H9 (cell line): Measurements from ENCODE around the gene ARHGAP26. TPM values are rescaled to one million over a fixed set of nuclear protein-coding genes. Genes with fewer than 3 reads are reported as not detected.

Experiments used
- DNase-seq: peaks from one replicate; pipeline ENCODE4 v3.0.0-alpha.2; 2017
- H2AFZ ChIP-seq: one replicate; pipeline ENCODE4 v1.6.1; 2013; ENCODE audit warnings: mild to moderate bottlenecking, low read length, control low read depth, moderate library complexity
- H2AK5ac ChIP-seq: 2 replicates; pipeline ENCODE4 v1.6.1; 2013; ENCODE audit warnings: low read length, control low read depth, mixed read lengths; ENCODE audit not compliant: insufficient read length
- H2BK120ac ChIP-seq: one replicate; pipeline ENCODE4 v1.6.1; 2013; ENCODE audit warnings: low read depth, mild to moderate bottlenecking, low read length, control low read depth, inconsistent platforms; ENCODE audit not compliant: poor library complexity, severe bottlenecking
- H2BK12ac ChIP-seq: 2 replicates; pipeline ENCODE4 v1.6.1; 2013; ENCODE audit warnings: low read length, control low read depth, mixed read lengths, low read depth; ENCODE audit not compliant: insufficient read length
- H2BK15ac ChIP-seq: 2 replicates; pipeline ENCODE4 v1.6.1; 2013; ENCODE audit warnings: low read depth, low read length, control low read depth
- H2BK20ac ChIP-seq: one replicate; pipeline ENCODE4 v1.6.1; 2013; ENCODE audit warnings: low read depth, mild to moderate bottlenecking, low read length, control low read depth, inconsistent platforms; ENCODE audit not compliant: poor library complexity, severe bottlenecking
- H2BK5ac ChIP-seq: 2 replicates; pipeline ENCODE4 v1.6.1; 2013; ENCODE audit warnings: low read length, control low read depth, mixed read lengths; ENCODE audit not compliant: insufficient read length
- H3K14ac ChIP-seq: 2 replicates; pipeline ENCODE4 v1.6.1; 2013; ENCODE audit warnings: low read length, control low read depth; ENCODE audit not compliant: insufficient read depth
- H3K18ac ChIP-seq: 2 replicates; pipeline ENCODE4 v1.6.1; 2013; ENCODE audit warnings: low read depth, mild to moderate bottlenecking, mixed read lengths, low read length, control low read depth; ENCODE audit not compliant: insufficient read length
- H3K23ac ChIP-seq: 2 replicates; pipeline ENCODE4 v1.6.1; 2013; ENCODE audit warnings: low read length, control low read depth, mixed read lengths, low read depth; ENCODE audit not compliant: insufficient read length
- H3K23me2 ChIP-seq: 2 replicates; pipeline ENCODE4 v1.6.1; 2013; ENCODE audit warnings: low read depth, mild to moderate bottlenecking, mixed read lengths, low read length, control low read depth; ENCODE audit not compliant: insufficient read length, poor library complexity, severe bottlenecking
- H3K27ac ChIP-seq: 2 replicates; pipeline ENCODE4 v1.5.1; 2013; ENCODE audit warnings: low read length, control low read depth, mixed read lengths, low read depth; ENCODE audit not compliant: insufficient read length
- H3K27me3 ChIP-seq: 2 replicates; pipeline ENCODE4 v1.6.1; 2013; ENCODE audit warnings: low read length, control low read depth, inconsistent platforms; ENCODE audit not compliant: insufficient read depth
- H3K4ac ChIP-seq: 2 replicates; pipeline ENCODE4 v1.6.1; 2013; ENCODE audit warnings: low read depth, mild to moderate bottlenecking, control low read depth, inconsistent platforms, low read length, moderate library complexity
- H3K4me1 ChIP-seq: 2 replicates; pipeline ENCODE4 v1.6.1; 2013; ENCODE audit warnings: low read length, control low read depth, inconsistent platforms; ENCODE audit not compliant: insufficient read depth
- H3K4me2 ChIP-seq: 2 replicates; pipeline ENCODE4 v1.6.1; 2013; ENCODE audit warnings: low read length, control low read depth, mixed read lengths; ENCODE audit not compliant: insufficient read length, insufficient read depth
- H3K56ac ChIP-seq: 2 replicates; pipeline ENCODE4 v1.6.1; 2013; ENCODE audit warnings: low read depth, mild to moderate bottlenecking, mixed read lengths, low read length, control low read depth; ENCODE audit not compliant: insufficient read length
- H3K79me1 ChIP-seq: 2 replicates; pipeline ENCODE4 v1.6.1; 2013; ENCODE audit warnings: low read depth, mild to moderate bottlenecking, moderate library complexity, low read length, control low read depth, inconsistent platforms; ENCODE audit not compliant: insufficient read depth, poor library complexity, severe bottlenecking
- H3K79me2 ChIP-seq: 2 replicates; pipeline ENCODE4 v1.6.1; 2013; ENCODE audit warnings: low read length, control low read depth, inconsistent platforms; ENCODE audit not compliant: insufficient read depth
- H3K9ac ChIP-seq: 2 replicates; pipeline ENCODE4 v1.6.1; 2013; ENCODE audit warnings: low read length, control low read depth, mixed read lengths; ENCODE audit not compliant: insufficient read length; ENCODE audit errors: extremely low read depth
- H3K9me3 ChIP-seq: one replicate; pipeline ENCODE4 v1.6.1; 2013; ENCODE audit warnings: low read depth, low read length, inconsistent platforms; ENCODE audit not compliant: control insufficient read depth
- H3T11ph ChIP-seq: one replicate; pipeline ENCODE4 v1.6.1; 2013; ENCODE audit warnings: mild to moderate bottlenecking, low read length, control low read depth, inconsistent platforms
- H4K20me1 ChIP-seq: one replicate; pipeline ENCODE4 v1.6.1; 2013; ENCODE audit not compliant: control insufficient read depth, insufficient read length, insufficient read depth
- H4K5ac ChIP-seq: 2 replicates; pipeline ENCODE4 v1.6.1; 2013; ENCODE audit warnings: low read depth, mild to moderate bottlenecking, mixed read lengths, low read length, control low read depth; ENCODE audit not compliant: insufficient read length
- H4K8ac ChIP-seq: replicated peaks from 2 replicates; pipeline ENCODE4 v1.6.1; 2013; ENCODE audit warnings: low read length, control low read depth, mixed read lengths, low read depth; ENCODE audit not compliant: insufficient read length
- H4K91ac ChIP-seq: 2 replicates; pipeline ENCODE4 v1.6.1; 2013; ENCODE audit warnings: low read depth, mild to moderate bottlenecking, moderate library complexity, mixed read lengths, low read length, control low read depth; ENCODE audit not compliant: insufficient read length
- H3K27ac Mint-ChIP-seq, 3 experiments: 2 replicates in 2 of 3; 3 replicates in 1 of 3; pipeline ENCODE4 v1.8.0; 2020 to 2021; ENCODE audit warnings: mixed read lengths in 3 of 3, mild to moderate bottlenecking in 1 of 3, moderate library complexity in 1 of 3
- H3K27me3 Mint-ChIP-seq: 2 replicates; pipeline ENCODE4 v1.8.0; 2021; ENCODE audit warnings: low read depth, mild to moderate bottlenecking, moderate library complexity, mixed read lengths
- H3K36me3 Mint-ChIP-seq, 3 experiments: 2 replicates in 2 of 3; 3 replicates in 1 of 3; pipeline ENCODE4 v1.8.0; 2020 to 2021; ENCODE audit warnings: low read depth in 3 of 3, mixed read lengths in 3 of 3; ENCODE audit not compliant: insufficient read depth in 1 of 3
- H3K4me1 Mint-ChIP-seq, 2 experiments: 2 replicates each; pipeline ENCODE4 v1.8.0; 2020; ENCODE audit warnings: mixed read lengths in 2 of 2
- H3K4me3 Mint-ChIP-seq, 2 experiments: 2 replicates in 1 of 2; 3 replicates in 1 of 2; pipeline ENCODE4 v1.8.0; 2020 to 2021; ENCODE audit warnings: mild to moderate bottlenecking in 2 of 2, mixed read lengths in 2 of 2, moderate library complexity in 1 of 2
- H3K9me3 Mint-ChIP-seq, 2 experiments: 2 replicates in 1 of 2; 3 replicates in 1 of 2; pipeline ENCODE4 v1.8.0; 2020; ENCODE audit warnings: mild to moderate bottlenecking in 2 of 2, mixed read lengths in 2 of 2, moderate library complexity in 1 of 2
- WGBS: extraction: QIAGEN DNeasy Blood & Tissue Kit; methylation state at CpG from one replicate; pipeline ENCODE4 v1.1.7; 2013; ENCODE audit warnings: missing lambda C conversion rate, low lambda C conversion rate, mixed read lengths; ENCODE audit not compliant: insufficient read length; ENCODE audit errors: extremely low coverage; 5-methylcytosine and 5-hydroxymethylcytosine counted together
- total RNA-seq: library from RNA; stranded (reverse); gene quantifications from 2 replicates; pipeline ENCODE4 v1.2.1, GENCODE V29; 2021
- TF ChIP-seq, protein P1 (sequence below): fragments of 200-600 bp; sonication (generic); conservative IDR thresholded peaks from 3 replicates; pipeline ENCODE4 v1.8.0; 2021; ENCODE audit warnings: antibody characterized with exemption, mild to moderate bottlenecking

ARHGAP26 gene
- total RNA-seq, 1 experiment from 2014 or later: 13.8 TPM

DNA sequence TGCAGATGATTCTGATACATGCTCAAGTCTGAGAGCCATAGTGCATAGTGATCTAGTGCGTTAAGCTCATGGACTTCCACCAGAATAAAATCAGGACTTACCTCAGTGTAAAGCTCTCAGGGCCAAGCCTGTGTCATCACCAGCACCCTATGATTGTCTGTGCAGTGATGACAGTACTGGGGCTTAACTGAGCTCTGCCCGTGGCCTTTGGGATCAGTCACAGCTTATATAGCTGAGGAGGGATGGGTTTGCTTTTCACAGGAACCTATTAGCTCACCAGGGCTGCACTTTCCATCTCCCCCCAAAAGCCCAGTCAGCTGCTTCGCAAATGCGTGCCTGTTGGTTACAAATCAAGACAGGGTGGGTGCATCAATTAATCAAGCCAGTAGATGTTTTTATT lies 386.4 kb downstream of the ARHGAP26 start:
- Histone ChIP-seq H4K8ac (no peak overlapping the region), H4K5ac (no peak overlapping the region), H3K4me1 (peaks cover 3% of the 10 kb centered on the region; the same call in 1 of the 2 replicates), H3K9ac (no peak overlapping the region), H3K9me3 (no peaks in the 10 kb centered on the region), H2BK20ac (no peak overlapping the region), H3K79me1 (no peaks in the 10 kb centered on the region), H3K18ac (no peak overlapping the region), H4K91ac (no peak overlapping the region), H3K56ac (no peak overlapping the region), H3K79me2 (no peaks in the 10 kb centered on the region), H2BK12ac (no peak overlapping the region), H3T11ph (no peak overlapping the region), H2AFZ (no peak overlapping the region), H2AK5ac (no peak overlapping the region), H4K20me1 (no peaks in the 10 kb centered on the region), H2BK5ac (no peak overlapping the region), H3K4ac (no peak overlapping the region), H3K14ac (no peak overlapping the region), H3K23ac (no peak overlapping the region), H3K27me3 (no peaks in the 10 kb centered on the region), H2BK15ac (no peak overlapping the region), H3K4me2 (no peak overlapping the region), H3K27ac (no peak overlapping the region), H2BK120ac (no peak overlapping the region), H3K23me2 (no peaks in the 10 kb centered on the region)
- no CpG with 5 or more reads among the region's 4 CpGs for WGBS
- no peak for DNase-seq
- no peaks in the 10 kb centered on the region for H3K9me3 Mint-ChIP-seq
- no peak overlapping the region for H3K4me3 Mint-ChIP-seq
- no peaks in the 10 kb centered on the region; the same call in 1 of the 2 replicates for H3K27me3 Mint-ChIP-seq
- TF ChIP-seq, protein P1, sequence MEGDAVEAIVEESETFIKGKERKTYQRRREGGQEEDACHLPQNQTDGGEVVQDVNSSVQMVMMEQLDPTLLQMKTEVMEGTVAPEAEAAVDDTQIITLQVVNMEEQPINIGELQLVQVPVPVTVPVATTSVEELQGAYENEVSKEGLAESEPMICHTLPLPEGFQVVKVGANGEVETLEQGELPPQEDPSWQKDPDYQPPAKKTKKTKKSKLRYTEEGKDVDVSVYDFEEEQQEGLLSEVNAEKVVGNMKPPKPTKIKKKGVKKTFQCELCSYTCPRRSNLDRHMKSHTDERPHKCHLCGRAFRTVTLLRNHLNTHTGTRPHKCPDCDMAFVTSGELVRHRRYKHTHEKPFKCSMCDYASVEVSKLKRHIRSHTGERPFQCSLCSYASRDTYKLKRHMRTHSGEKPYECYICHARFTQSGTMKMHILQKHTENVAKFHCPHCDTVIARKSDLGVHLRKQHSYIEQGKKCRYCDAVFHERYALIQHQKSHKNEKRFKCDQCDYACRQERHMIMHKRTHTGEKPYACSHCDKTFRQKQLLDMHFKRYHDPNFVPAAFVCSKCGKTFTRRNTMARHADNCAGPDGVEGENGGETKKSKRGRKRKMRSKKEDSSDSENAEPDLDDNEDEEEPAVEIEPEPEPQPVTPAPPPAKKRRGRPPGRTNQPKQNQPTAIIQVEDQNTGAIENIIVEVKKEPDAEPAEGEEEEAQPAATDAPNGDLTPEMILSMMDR: no peak
- H3K36me3 Mint-ChIP-seq: no peaks in the 10 kb centered on the region; a peak in 2 of 7 replicates
- peaks cover 7 to 12% of the 10 kb centered on the region in 2 experiments for H3K4me1 Mint-ChIP-seq
- no peak overlapping the region for H3K27ac Mint-ChIP-seq
